Large intestine (tissue), 3 donors: ENCODE data around the gene C10orf90. TPM values are rescaled to one million over a fixed set of nuclear protein-coding genes. Genes with fewer than 3 reads are reported as not detected.
"Not testable (repeated sequence)": the region's sequence is repeated elsewhere in the genome, so short reads cannot be mapped to it uniquely, and the experiment has no call there.

Experiments used
- DNase-seq, 2 donors: peaks; one replicate each; pipeline versions ENCODE4 v3.0.0 to v3.0.0-alpha.2; 2013
- H3K27ac ChIP-seq: one replicate; pipeline ENCODE4 v1.5.1; 2013; ENCODE audit warnings: low read length
- H3K27me3 ChIP-seq: 2 replicates; pipeline ENCODE4 v1.6.1; 2013; ENCODE audit warnings: low read length; ENCODE audit not compliant: control insufficient read depth, insufficient read depth
- H3K36me3 ChIP-seq: 2 replicates; pipeline ENCODE4 v1.6.1; 2013; ENCODE audit warnings: low read length; ENCODE audit not compliant: control insufficient read depth, insufficient read depth
- H3K4me1 ChIP-seq: one replicate; pipeline ENCODE4 v1.6.1; 2013; ENCODE audit warnings: low read length; ENCODE audit not compliant: control insufficient read depth, insufficient read depth
- H3K4me3 ChIP-seq: one replicate; pipeline ENCODE4 v1.5.1; 2013; ENCODE audit warnings: low read length
- H3K9me3 ChIP-seq: one replicate; pipeline ENCODE4 v1.6.1; 2013; ENCODE audit warnings: mild to moderate bottlenecking, low read depth, low read length, moderate library complexity; ENCODE audit not compliant: control insufficient read depth
- WGBS: methylation state at CpG from one replicate; pipeline ENCODE4 v1.1.5; 2013; ENCODE audit warnings: low lambda C conversion rate; ENCODE audit not compliant: insufficient coverage; 5-methylcytosine and 5-hydroxymethylcytosine counted together
- polyA plus RNA-seq: library from polyadenylated mRNA; unstranded; fragments of 120-200 nt; gene quantifications from one replicate; pipeline ENCODE4 v1.2.1, GENCODE V29; 2013

C10orf90 gene
- polyA plus RNA-seq, 1 donor: not detected

GRCh38 chr10:126387041-126387921 is 283.2 kb downstream of the C10orf90 start:
- Histone ChIP-seq H3K4me1 (peaks cover 3% of the 10 kb centered on the region), H3K27ac (no peak overlapping the region), H3K9me3 (no peaks in the 10 kb centered on the region), H3K36me3 (no peaks in the 10 kb centered on the region), H3K27me3 (peaks cover 39% of the 10 kb centered on the region), H3K4me3 (no peak overlapping the region)
- 0% methylated on average over 4 of the region's 50 CpGs for WGBS
- peak in 1 of 2 donors; percentile 35 for DNase-seq

- Histone ChIP-seq H3K36me3 (no peaks in the 10 kb centered on the region), H3K4me3 (no peak overlapping the region), H3K4me1 (peaks cover 3% of the 10 kb centered on the region), H3K27me3 (peaks cover 33% of the 10 kb centered on the region), H3K27ac (no peak overlapping the region), H3K9me3 (no peaks in the 10 kb centered on the region)
- WGBS: 94% methylated on average over 3 of the region's 5 CpGs
- no peak for DNase-seq
Measured at GRCh38 chr10:126384269-126384873, 286.1 kb downstream of the C10orf90 start.

- Histone ChIP-seq H3K4me3 (no peak overlapping the region), H3K9me3 (no peaks in the 10 kb centered on the region), H3K36me3 (no peaks in the 10 kb centered on the region), H3K27me3 (peaks cover 3% of the 10 kb centered on the region), H3K27ac (no peak overlapping the region), H3K4me1 (no peaks in the 10 kb centered on the region)
- WGBS: 90% methylated on average over 2 of the region's 7 CpGs
- no peak for DNase-seq
Measured at GRCh38 chr10:126380352-126381076, 290.0 kb downstream of the C10orf90 start.

GRCh38 chr10:126379166-126379565 is 291.3 kb downstream of the C10orf90 start:
- H3K4me3 ChIP-seq, H3K4me1 ChIP-seq, H3K27ac ChIP-seq, H3K36me3 ChIP-seq, DNase-seq, H3K9me3 ChIP-seq, H3K27me3 ChIP-seq: not testable (repeated sequence)
- no CpG with 5 or more reads among the region's 3 CpGs for WGBS

GRCh38 chr10:126376956-126377355 is 293.5 kb downstream of the C10orf90 start:
- WGBS: no CpG with 5 or more reads among the region's 2 CpGs
- Histone ChIP-seq H3K4me3 (no peak overlapping the region), H3K9me3 (no peaks in the 10 kb centered on the region), H3K4me1 (no peaks in the 10 kb centered on the region), H3K27me3 (no peaks in the 10 kb centered on the region), H3K27ac (no peak overlapping the region), H3K36me3 (no peaks in the 10 kb centered on the region)
- DNase-seq: no peak

GRCh38 chr10:126375926-126376554 is 294.5 kb downstream of the C10orf90 start:
- no peak for DNase-seq
- no peak overlapping the region for H3K27ac ChIP-seq
- H3K27me3 ChIP-seq: no peaks in the 10 kb centered on the region
- H3K9me3 ChIP-seq: no peaks in the 10 kb centered on the region
- no peaks in the 10 kb centered on the region for H3K4me1 ChIP-seq
- no peak overlapping the region for H3K4me3 ChIP-seq
- H3K36me3 ChIP-seq: no peaks in the 10 kb centered on the region
- no CpG with 5 or more reads among the region's 1 CpG for WGBS

- Histone ChIP-seq H3K27me3 (no peaks in the 10 kb centered on the region), H3K27ac (no peak overlapping the region), H3K4me3 (no peak overlapping the region), H3K9me3 (no peaks in the 10 kb centered on the region), H3K36me3 (no peaks in the 10 kb centered on the region), H3K4me1 (no peaks in the 10 kb centered on the region)
- DNase-seq: no peak
Measured at GRCh38 chr10:126375299-126375698, 295.2 kb downstream of the C10orf90 start.

Other genes with a start within 250 kb of the C10orf90 start
- gene DOCK1, start 234.7 kb upstream of the C10orf90 start, polyA plus RNA-seq: 29.5 TPM